CD4-positive, alpha-beta T cell treated with Interleukin-4 for 1 hour (primary cell): ENCODE results near the gene GLRA1.
"Not testable (repeated sequence)": the region's sequence is repeated elsewhere in the genome, so short reads cannot be mapped to it uniquely, and the experiment has no call there.

ENCODE experiments used
- DNase-seq, 2 donors: peaks; one replicate each; pipeline ENCODE4 v3.0.0-alpha.2; 2020 to 2022

GLRA1 gene

GRCh38 chr5:151913425-151913824, 11.2 kb downstream of the GLRA1 start:
- no peak for DNase-seq

GRCh38 chr5:151912360-151912759, 12.3 kb downstream of the GLRA1 start:
- DNase-seq: no peak

- DNase-seq: no peak
Measured at GRCh38 chr5:151911011-151911410, 13.6 kb downstream of the GLRA1 start.

GRCh38 chr5:151909628-151910027, 15.0 kb downstream of the GLRA1 start:
- no peak for DNase-seq

GRCh38 chr5:151906246-151906645, 18.4 kb downstream of the GLRA1 start:
- no peak for DNase-seq

- DNase-seq: no peak
Measured at GRCh38 chr5:151905557-151905961, 19.1 kb downstream of the GLRA1 start.

GRCh38 chr5:151904909-151905308, 19.7 kb downstream of the GLRA1 start:
- DNase-seq: no peak

GRCh38 chr5:151904127-151904526, 20.5 kb downstream of the GLRA1 start:
- DNase-seq: no peak

- DNase-seq: no peak
Measured at GRCh38 chr5:151903243-151903653, 21.4 kb downstream of the GLRA1 start.

GRCh38 chr5:151902215-151902614, 22.4 kb downstream of the GLRA1 start:
- DNase-seq: no peak

- DNase-seq: no peak
Measured at GRCh38 chr5:151901611-151902010, 23.0 kb downstream of the GLRA1 start.

- no peak for DNase-seq
Measured at GRCh38 chr5:151900891-151901290, 23.8 kb downstream of the GLRA1 start.

GRCh38 chr5:151899399-151899798, 25.3 kb downstream of the GLRA1 start:
- no peak for DNase-seq

GRCh38 chr5:151897896-151898295, 26.8 kb downstream of the GLRA1 start:
- no peak for DNase-seq

- DNase-seq: no peak
Measured at GRCh38 chr5:151897020-151897552, 27.6 kb downstream of the GLRA1 start.

GRCh38 chr5:151896031-151896691, 28.5 kb downstream of the GLRA1 start:
- DNase-seq: no peak

- DNase-seq: no peak
Measured at GRCh38 chr5:151895660-151896030, 29.0 kb downstream of the GLRA1 start.

- not testable (repeated sequence) for DNase-seq
Measured at GRCh38 chr5:151893485-151893884, 31.2 kb downstream of the GLRA1 start.

- DNase-seq: no peak
Measured at GRCh38 chr5:151892393-151892792, 32.3 kb downstream of the GLRA1 start.

GRCh38 chr5:151890299-151890698, 34.4 kb downstream of the GLRA1 start:
- no peak for DNase-seq

- no peak for DNase-seq
Measured at GRCh38 chr5:151889614-151890013, 35.0 kb downstream of the GLRA1 start.

- DNase-seq: no peak
Measured at GRCh38 chr5:151886546-151887275, 37.9 kb downstream of the GLRA1 start.

- DNase-seq: no peak
Measured at GRCh38 chr5:151885138-151885908, 39.3 kb downstream of the GLRA1 start.
